ENCODE results near the gene SPOCK1. TPM values are rescaled to one million over a fixed set of nuclear protein-coding genes. Genes with fewer than 3 reads are reported as not detected.

SPOCK1 gene
- total and polyA plus RNA-seq, 2 donors (not counting 3 experiments of a cell fraction or from before 2014, with no cell fraction given), result 144 to 280 TPM

DNA sequence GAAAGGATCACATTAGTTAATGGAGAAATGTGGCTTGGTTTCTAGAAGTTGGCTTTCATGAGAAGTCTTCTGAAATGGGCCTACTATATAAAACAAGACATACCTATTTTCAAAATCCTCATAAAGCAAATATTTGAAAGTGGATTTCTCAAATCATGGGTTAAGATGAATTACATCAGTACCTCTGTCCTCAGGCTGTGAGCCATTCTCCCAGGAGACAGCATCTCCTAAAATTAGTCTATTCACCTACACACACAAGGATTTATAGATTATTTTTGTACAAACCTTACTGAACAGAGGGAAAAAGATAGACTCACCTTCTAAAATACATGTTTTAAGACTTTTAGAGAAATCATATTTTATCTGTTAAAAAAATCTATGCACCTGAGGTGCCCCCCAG lies 32.1 kb upstream of the SPOCK1 start:
- no peak overlapping the region for H3K4me2 ChIP-seq (ENCODE audit: insufficient read depth, low read length)
- no peaks in the 10 kb centered on the region for H3K9me1 ChIP-seq (replicated peaks; ENCODE audit: control insufficient read depth, extremely low read depth, insufficient read depth, low read length)
- H3K9ac ChIP-seq (replicated peaks; ENCODE audit: extremely low read depth, insufficient read depth, low read length), result no peak overlapping the region
- no peaks in the 10 kb centered on the region for H4K20me1 ChIP-seq (replicated peaks; ENCODE audit: control insufficient read depth, extremely low read depth, insufficient read depth, low read length)
- FAIRE-seq, result no peak
- POLR2A ChIA-PET, result no interaction called here
- H3K36me3 ChIP-seq (ENCODE audit: control insufficient read depth in 2 of 2, extremely low read depth in 1 of 2, insufficient read depth in 2 of 2, low read length in 2 of 2), result no peaks in the 10 kb centered on the region
- H3K4me3 ChIP-seq (replicated peaks in 1 of 3; ENCODE audit: insufficient read depth in 1 of 3, low read depth in 1 of 3, low read length in 3 of 3), result no peak overlapping the region
- no peak overlapping the region for H3K27ac ChIP-seq (ENCODE audit: insufficient read depth, low read depth, low read length)
- H3K9me3 ChIP-seq (replicated peaks; ENCODE audit: control insufficient read depth, insufficient read depth, low read length), result no peaks in the 10 kb centered on the region
- BruUV-seq (replicated peaks), result no TSS peak
- CTCF ChIA-PET, result no interaction called here
- no peaks in the 10 kb centered on the region for H3K79me2 ChIP-seq (ENCODE audit: control insufficient read depth, insufficient read depth, low read length)
- peaks cover 2 to 5% of the 10 kb centered on the region in 2 experiments for H3K27me3 ChIP-seq (ENCODE audit: control insufficient read depth in 2 of 2, insufficient read depth in 2 of 2, low read length in 2 of 2)
- DNase-seq (ENCODE audit: low read depth, low spot score), result no peak
- dilution Hi-C loops (cut with MboI; ENCODE audit: extremely low pct_ligation_motif_present, low sequenced_read_pairs), result no loop called here
- TF ChIP-seq MYC (IDR thresholded peaks at IDR 0.05; ENCODE audit: low read depth, low read length) (no peak), POLR2A (IDR thresholded peaks at IDR 0.05; ENCODE audit: low read depth, low read length) (no peak), POLR2AphosphoS5 (IDR thresholded peaks at IDR 0.05; ENCODE audit: insufficient read depth, low read depth, low read length) (no peak), GATA2 (IDR thresholded peaks at IDR 0.05; ENCODE audit: insufficient read depth, insufficient read length, low read depth, low read length) (no peak), JUN (IDR thresholded peaks at IDR 0.05; ENCODE audit: borderline replicate concordance, insufficient read depth, insufficient read length, low read depth) (no peak), FOS (IDR thresholded peaks at IDR 0.05; ENCODE audit: borderline replicate concordance, insufficient read depth, low read length) (no peak), EZH2 (IDR thresholded peaks at IDR 0.05; ENCODE audit: borderline replicate concordance, low read depth, low read length, severe bottlenecking) (no peak)
- TF ChIP-seq, protein P1, sequence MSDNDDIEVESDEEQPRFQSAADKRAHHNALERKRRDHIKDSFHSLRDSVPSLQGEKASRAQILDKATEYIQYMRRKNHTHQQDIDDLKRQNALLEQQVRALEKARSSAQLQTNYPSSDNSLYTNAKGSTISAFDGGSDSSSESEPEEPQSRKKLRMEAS (IDR thresholded peaks at IDR 0.05; ENCODE audit: insufficient read depth, insufficient read length), result no peak
- TF ChIP-seq, protein P2, sequence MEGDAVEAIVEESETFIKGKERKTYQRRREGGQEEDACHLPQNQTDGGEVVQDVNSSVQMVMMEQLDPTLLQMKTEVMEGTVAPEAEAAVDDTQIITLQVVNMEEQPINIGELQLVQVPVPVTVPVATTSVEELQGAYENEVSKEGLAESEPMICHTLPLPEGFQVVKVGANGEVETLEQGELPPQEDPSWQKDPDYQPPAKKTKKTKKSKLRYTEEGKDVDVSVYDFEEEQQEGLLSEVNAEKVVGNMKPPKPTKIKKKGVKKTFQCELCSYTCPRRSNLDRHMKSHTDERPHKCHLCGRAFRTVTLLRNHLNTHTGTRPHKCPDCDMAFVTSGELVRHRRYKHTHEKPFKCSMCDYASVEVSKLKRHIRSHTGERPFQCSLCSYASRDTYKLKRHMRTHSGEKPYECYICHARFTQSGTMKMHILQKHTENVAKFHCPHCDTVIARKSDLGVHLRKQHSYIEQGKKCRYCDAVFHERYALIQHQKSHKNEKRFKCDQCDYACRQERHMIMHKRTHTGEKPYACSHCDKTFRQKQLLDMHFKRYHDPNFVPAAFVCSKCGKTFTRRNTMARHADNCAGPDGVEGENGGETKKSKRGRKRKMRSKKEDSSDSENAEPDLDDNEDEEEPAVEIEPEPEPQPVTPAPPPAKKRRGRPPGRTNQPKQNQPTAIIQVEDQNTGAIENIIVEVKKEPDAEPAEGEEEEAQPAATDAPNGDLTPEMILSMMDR (IDR thresholded peaks at IDR 0.05; ENCODE audit: extremely low read depth in 1 of 2, insufficient read depth in 1 of 2, low read depth in 1 of 2, low read length in 2 of 2), result no peak
- H3K4me1 ChIP-seq (ENCODE audit: control insufficient read depth, extremely low read depth, insufficient read depth, low read length), result no peaks in the 10 kb centered on the region
- H2AFZ ChIP-seq (ENCODE audit: low read depth, low read length), result no peak overlapping the region
- intact Hi-C loops (cut with micrococcal nuclease), result no loop called here

Measured in endothelial cell of umbilical vein (primary cell).